Neuron (in vitro differentiated cells): ENCODE measurements around the gene SEMA3G.

Experiments
- H2AFZ ChIP-seq: one replicate; pipeline ENCODE4 v1.6.1; 2013; ENCODE audit warnings: low read depth, mild to moderate bottlenecking, inconsistent platforms, low read length, moderate library complexity
- H3K27me3 ChIP-seq: one replicate; pipeline ENCODE4 v1.6.1; 2013; ENCODE audit warnings: low read length; ENCODE audit not compliant: insufficient read depth
- H3K36me3 ChIP-seq: one replicate; pipeline ENCODE4 v1.6.1; 2013; ENCODE audit warnings: low read length; ENCODE audit not compliant: insufficient read depth
- H3K4me1 ChIP-seq: one replicate; pipeline ENCODE4 v1.6.1; 2013; ENCODE audit warnings: low read length; ENCODE audit not compliant: insufficient read depth
- H3K4me3 ChIP-seq: 2 replicates; pipeline ENCODE4 v1.5.1; 2013; ENCODE audit warnings: mild to moderate bottlenecking, low read length, moderate library complexity
- H3K9me3 ChIP-seq: one replicate; pipeline ENCODE4 v1.6.1; 2013; ENCODE audit warnings: low read length

Gene SEMA3G

DNA sequence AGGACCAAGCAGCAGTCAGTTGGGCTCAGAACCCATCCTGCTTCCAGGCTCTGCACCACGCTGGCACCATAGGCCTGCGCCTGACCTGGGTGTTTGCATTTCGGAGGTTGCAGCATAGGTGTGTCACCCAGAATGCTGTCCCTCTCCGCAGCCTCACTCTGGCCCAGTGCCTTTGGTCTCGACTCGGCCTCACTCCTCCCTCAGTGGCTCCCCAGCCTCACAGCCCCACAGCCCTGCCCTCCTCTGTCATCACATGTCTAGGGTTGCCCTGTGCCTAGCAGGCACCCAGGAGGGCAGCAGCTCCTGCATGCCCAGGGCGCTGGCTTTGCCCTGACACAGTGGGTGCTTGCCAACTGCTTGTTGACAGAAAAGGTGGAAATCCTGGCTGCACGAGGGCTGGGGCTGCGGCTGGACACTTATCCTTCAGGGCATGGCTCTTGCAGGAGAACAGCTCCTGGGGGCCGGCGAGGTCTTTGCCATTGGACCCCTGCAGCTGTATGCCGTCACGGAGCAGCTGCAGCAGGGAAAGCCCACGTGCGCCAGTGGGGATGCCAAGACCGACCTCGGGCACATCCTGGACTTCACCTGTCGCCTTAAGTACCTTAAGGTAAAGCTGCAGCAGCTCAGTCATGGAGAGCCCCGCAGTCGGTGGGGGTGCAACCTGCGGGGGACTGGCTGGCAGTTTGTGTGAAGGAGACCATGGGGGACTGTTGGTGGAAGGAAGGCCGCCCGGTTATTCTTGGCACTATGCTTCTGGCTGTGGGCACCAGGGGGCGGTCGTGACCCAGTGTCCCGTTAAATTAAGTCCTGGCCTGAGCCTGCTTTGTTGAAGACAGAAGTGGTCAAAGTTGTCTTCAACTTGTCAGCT, 26.7 kb upstream of the SEMA3G start:
- H3K4me1 ChIP-seq, result no peaks in the 10 kb centered on the region
- peaks cover 73% of the 10 kb centered on the region for H3K36me3 ChIP-seq
- H3K9me3 ChIP-seq, result no peaks in the 10 kb centered on the region
- no peak overlapping the region for H2AFZ ChIP-seq
- no peaks in the 10 kb centered on the region for H3K27me3 ChIP-seq
- H3K4me3 ChIP-seq, result no peak overlapping the region

DNA sequence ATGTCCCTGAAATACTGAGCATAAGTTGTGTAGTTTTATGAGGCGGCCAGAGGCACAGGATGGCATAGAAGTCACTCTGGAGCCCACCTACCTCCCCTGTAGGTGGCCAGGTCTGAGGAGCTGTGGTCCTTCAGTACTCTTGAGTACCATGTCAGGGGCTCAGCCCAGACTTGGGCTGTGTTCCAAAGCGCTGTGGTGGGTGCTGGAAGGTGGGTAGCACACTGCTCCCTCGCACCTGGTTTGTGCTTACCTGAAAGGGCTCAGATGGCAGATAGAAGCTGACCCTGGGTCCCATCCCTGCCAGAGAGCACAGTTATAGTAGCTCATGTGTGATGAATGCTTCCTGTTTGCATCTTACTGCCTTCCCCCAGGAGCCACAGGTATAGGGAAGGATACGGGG, 26.0 kb upstream of the SEMA3G start:
- Histone ChIP-seq H3K4me1 (no peaks in the 10 kb centered on the region), H3K9me3 (no peaks in the 10 kb centered on the region), H3K36me3 (peaks cover 70% of the 10 kb centered on the region), H3K4me3 (no peak overlapping the region), H2AFZ (no peak overlapping the region), H3K27me3 (no peaks in the 10 kb centered on the region)

DNA sequence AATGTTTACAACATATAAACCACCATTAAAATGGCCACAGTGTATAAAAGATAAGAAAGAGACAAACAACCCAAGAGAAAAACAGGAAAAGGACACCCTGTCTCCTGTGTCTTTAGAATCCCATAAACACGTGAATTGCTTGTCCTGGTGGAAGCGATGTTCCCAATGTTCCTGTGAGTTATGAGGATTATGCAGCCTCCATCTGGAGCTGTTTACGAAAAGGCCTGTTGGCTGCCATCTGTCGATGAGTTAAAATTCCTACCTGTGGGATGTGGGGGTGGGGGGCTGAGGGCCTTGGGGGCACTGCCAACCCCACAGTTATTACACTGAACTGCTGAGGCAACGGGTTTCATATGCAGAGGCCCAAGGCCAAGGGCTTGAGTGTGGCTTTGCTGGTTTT, 24.1 kb upstream of the SEMA3G start:
- H2AFZ ChIP-seq, result no peak overlapping the region
- no peak overlapping the region for H3K4me3 ChIP-seq
- H3K36me3 ChIP-seq, result peaks cover 69% of the 10 kb centered on the region
- no peaks in the 10 kb centered on the region for H3K4me1 ChIP-seq
- no peaks in the 10 kb centered on the region for H3K9me3 ChIP-seq
- H3K27me3 ChIP-seq, result no peaks in the 10 kb centered on the region

DNA sequence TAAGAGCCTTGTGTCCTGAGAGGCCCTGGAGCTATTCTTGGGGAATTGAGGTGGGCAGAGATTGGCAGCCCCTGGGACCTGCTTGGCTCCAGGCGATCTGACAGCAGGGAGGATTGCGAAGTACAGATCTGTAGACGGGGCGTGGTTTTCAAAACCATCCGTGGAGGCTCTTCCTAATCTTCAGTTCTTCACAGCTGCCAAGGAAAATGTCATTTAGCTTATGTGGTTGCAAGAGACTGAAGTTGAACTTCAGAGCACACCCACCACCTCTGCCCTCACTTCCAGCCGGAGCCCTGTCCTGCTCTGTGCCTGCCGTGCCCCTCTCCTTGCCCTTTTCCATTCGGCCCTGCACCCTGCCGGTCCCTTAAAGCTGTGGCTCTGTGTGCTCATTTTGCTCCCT, 23.4 kb upstream of the SEMA3G start:
- H3K36me3 ChIP-seq, result peaks cover 64% of the 10 kb centered on the region
- no peaks in the 10 kb centered on the region for H3K9me3 ChIP-seq
- H3K4me3 ChIP-seq, result no peak overlapping the region

DNA sequence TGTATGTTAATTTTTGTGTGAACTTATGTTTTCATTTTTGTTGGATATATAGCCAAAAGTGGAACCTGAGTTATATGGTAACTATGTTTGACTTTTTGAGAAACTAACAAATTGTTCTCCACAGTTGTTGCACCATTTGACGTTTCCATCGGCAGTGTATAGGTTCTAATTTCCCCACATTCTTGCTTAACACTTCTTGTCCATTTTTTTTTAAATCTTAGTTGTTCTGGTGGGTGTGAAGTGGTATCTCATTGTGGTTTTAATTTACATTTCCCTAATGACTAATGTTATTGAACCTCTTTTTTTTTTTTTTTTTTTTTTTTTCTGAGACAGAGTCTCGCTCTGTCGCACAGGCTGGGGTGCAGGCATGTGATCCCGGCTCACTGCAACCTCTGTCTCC, 18.5 kb upstream of the SEMA3G start:
- H2AFZ ChIP-seq, result no peak overlapping the region
- H3K36me3 ChIP-seq, result peaks cover 68% of the 10 kb centered on the region

More for the DNA sequence above, 23.4 kb upstream of the SEMA3G start:
- Histone ChIP-seq H3K4me1 (no peaks in the 10 kb centered on the region), H2AFZ (no peak overlapping the region), H3K27me3 (no peaks in the 10 kb centered on the region)

DNA sequence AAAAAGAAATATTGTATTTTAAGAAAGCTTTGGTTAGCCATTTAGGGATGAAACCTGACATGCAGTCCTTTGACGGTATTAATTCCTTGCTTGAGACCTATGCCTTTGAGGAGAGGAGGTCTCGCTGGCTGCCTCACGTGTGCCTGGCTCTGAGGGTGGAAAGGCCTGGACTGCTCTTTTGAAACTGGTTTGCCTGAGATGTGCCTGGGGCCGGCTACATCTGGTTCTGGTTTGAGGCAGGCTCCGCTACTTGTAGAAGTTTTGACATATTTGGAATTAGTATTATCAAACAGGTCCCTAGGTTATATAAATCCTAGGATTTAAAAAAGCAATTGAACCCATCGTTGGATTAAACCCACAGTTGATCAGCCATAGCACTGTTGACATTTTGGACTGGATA, 17.0 kb upstream of the SEMA3G start:
- H3K27me3 ChIP-seq, result no peaks in the 10 kb centered on the region
- peaks cover 9% of the 10 kb centered on the region for H3K4me1 ChIP-seq
- H3K9me3 ChIP-seq, result no peaks in the 10 kb centered on the region
- H3K4me3 ChIP-seq, result no peak overlapping the region
- H2AFZ ChIP-seq, result no peak overlapping the region
- H3K36me3 ChIP-seq, result peaks cover 74% of the 10 kb centered on the region

More for the DNA sequence above, 18.5 kb upstream of the SEMA3G start:
- no peak overlapping the region for H3K4me3 ChIP-seq
- no peaks in the 10 kb centered on the region for H3K4me1 ChIP-seq
- H3K9me3 ChIP-seq, result no peaks in the 10 kb centered on the region
- H3K27me3 ChIP-seq, result no peaks in the 10 kb centered on the region

DNA sequence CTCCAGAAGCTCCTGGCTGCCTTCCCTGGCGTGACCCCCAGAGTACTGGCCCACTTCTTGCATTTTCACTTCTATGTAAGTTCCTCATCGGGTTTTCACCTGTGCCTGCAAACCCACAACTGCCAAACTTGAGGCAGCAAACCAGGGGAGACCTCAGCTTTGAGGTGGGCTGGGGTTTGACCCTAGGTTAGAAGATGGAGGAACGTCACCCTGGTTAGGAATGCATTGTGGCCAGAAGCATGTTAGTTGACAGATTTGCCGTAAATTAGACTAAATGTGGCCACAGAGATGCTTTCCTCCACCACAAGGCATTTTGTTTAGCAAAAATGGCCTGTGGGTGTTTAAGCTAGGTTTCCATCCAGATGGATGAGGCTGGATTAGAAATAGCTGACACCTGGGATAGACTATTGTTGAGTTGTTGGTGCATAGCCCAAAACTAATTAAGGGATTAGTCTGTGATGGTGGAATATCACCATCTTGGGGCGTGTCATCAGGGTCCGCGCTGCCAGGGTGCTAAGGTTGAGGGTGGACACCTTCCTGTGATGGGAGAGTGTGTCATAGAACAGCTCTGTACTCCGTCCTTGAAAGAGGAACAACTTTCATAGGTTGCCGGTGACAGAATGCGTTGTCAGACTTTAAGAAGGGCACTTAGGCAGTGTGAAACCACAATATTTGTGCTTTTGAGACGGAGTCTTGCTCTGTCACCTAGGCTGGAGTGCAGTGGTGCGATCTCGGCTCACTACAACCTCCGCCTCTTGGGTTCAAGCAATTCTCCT, 14.1 kb upstream of the SEMA3G start:
- Histone ChIP-seq H3K4me3 (no peak overlapping the region), H3K27me3 (no peaks in the 10 kb centered on the region), H3K36me3 (peaks cover 54% of the 10 kb centered on the region)

DNA sequence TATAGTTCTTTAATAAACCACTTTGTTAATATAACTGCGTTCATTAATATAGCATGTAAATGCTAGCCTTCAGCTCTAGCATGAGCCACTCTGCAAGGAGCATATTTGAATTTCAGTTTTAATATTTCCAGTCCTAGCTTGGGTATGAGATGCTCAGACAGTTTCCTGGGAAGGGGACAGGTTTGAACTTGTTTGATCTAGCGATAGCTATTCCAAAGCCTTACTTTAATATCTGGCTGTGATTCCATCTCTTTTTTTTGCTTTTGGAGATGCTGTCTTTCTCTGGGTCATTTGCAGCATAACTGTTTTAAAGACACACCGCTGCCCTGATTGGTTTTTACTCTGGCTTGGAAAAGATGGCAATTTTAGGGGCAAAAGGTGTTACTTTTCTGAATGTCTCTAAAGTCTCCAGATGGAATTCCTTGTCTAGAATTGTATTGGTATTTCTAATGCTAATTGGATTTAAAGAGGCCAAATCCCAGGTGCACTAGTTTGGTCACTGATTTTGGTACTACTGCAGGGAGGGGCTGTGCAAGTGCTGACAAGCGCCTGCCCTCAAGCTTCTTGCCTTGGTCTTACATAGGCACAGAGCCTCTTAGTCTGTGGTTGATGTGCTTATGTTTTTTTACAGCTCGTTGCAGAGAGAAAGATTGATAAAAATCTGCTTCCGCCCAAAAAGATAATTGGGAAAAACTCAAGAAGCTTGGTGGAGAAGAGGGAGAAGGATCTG, 13.3 kb upstream of the SEMA3G start:
- H3K4me3 ChIP-seq, result no peak overlapping the region
- peaks cover 28% of the 10 kb centered on the region for H3K4me1 ChIP-seq
- H3K27me3 ChIP-seq, result no peaks in the 10 kb centered on the region
- H2AFZ ChIP-seq, result no peak overlapping the region
- no peaks in the 10 kb centered on the region for H3K9me3 ChIP-seq
- H3K36me3 ChIP-seq, result peaks cover 50% of the 10 kb centered on the region

More for the DNA sequence above, 14.1 kb upstream of the SEMA3G start:
- Histone ChIP-seq H2AFZ (no peak overlapping the region), H3K4me1 (peaks cover 21% of the 10 kb centered on the region), H3K9me3 (no peaks in the 10 kb centered on the region)

DNA sequence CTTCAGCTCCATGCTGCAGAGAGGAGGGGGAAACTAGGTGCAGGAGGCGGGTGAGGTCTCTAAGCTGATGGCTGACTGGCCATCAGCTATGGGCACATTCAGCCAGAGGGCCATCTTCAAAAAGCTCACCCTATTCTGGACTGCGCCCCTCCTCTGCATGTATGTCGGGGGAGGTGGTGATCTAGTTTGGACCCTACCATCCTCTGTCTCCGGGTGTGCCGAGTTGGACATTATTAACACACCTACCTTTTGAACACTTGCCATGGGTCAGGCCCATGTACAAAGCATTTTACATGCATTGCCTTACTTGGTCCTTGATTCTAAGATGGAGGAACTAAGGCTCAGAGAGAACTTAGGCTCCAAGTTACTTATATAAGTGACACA, 11.9 kb upstream of the SEMA3G start:
- peaks cover 30% of the 10 kb centered on the region for H3K4me1 ChIP-seq
- peak overlapping the region; percentile 80 for H3K4me3 ChIP-seq
- H3K36me3 ChIP-seq, result peaks cover 38% of the 10 kb centered on the region
- no peak overlapping the region for H2AFZ ChIP-seq
- H3K27me3 ChIP-seq, result no peaks in the 10 kb centered on the region
- no peaks in the 10 kb centered on the region for H3K9me3 ChIP-seq

DNA sequence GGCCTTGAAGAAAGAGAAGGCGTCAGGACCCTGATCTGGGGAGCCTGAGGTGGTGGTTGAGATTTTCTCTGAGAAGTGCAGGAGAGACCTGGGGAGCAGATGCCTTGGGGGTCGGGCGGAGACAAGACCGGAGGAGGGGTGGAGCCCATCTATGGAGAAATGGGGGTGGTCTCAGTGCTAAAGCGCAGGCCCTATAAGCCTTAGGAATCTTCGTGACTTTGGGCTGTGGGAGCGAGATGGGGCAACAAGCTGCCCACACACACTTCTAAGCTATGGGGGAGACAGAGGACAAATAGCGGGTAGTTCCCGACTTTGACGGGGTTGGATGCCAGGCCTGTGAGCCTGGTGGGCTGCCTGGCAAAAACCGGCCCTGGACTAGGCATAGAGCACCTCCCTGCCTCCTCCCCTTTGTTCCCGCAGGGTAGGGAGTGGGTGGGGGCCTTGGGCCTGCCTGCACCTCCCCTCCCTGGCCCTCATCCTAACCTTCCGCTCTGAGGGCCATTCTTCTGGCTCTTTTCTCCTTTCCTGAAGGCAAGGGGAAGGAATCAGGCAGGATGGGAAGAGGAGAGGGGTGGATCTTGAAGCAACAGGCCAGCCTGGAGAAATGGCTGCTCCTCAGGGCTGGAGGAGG, 11.4 kb upstream of the SEMA3G start:
- peaks cover 30% of the 10 kb centered on the region for H3K4me1 ChIP-seq
- no peaks in the 10 kb centered on the region for H3K9me3 ChIP-seq
- peak overlapping the region; percentile 80 for H3K4me3 ChIP-seq
- no peaks in the 10 kb centered on the region for H3K27me3 ChIP-seq
- H3K36me3 ChIP-seq, result peaks cover 36% of the 10 kb centered on the region
- no peak overlapping the region for H2AFZ ChIP-seq

DNA sequence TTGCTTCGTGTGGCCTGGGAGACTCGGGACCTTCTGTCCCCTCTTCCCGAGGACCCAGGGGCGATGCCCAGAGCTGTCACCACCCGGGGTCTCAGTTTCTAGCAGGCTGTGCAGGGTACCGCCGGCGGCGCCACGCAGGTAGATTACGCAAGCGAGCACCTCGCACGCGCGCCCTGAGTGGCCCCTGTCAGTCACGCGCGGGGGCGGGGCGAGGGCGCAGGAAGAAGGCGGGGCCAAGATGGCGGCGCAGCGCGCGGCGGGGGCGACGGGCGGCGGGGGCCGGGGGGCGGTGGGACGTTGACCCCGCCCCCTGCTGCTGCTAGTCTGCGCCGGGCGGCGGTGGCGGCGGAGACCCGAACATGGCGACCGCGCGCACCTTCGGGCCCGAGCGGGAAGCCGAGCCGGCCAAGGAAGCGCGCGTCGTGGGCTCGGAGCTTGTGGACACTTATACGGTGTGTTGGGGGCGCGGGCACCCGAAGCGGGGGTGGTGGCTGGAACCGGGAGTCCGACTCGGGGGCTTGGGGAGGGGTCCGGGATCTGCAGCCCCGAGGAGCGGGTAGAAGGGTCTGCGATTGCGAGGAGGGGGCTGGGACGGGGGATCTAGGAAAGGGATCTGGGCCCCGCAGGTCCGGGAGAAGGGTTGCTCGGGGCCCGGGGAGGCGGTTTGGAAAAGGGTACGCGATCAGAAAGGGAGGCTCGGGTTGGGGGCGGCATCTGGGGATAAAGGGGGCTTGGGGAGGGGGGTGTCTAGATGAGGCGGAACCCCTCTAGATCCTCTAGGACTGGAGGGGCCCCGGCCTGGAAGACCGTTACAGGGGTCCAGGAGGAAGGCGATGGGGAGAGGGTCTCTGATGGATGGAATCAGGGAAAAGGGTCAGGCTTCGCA, 10.6 kb upstream of the SEMA3G start, which contains the start of gene NISCH:
Gene NISCH, plus strand, starts transcription at position 322 of the 886 bp plus-strand sequence. Its CDS starts 38 bp downstream, at position 360.
- H2AFZ ChIP-seq, result peak within 1 kb of the TSS; percentile 90
- peaks cover 30% of the 10 kb centered on the region for H3K4me1 ChIP-seq
- peaks cover 2% of the 10 kb centered on the region for H3K27me3 ChIP-seq
- no peaks in the 10 kb centered on the region for H3K9me3 ChIP-seq
- peaks cover 29% of the 10 kb centered on the region for H3K36me3 ChIP-seq
- peak within 1 kb of the TSS; percentile 80 for H3K4me3 ChIP-seq

DNA sequence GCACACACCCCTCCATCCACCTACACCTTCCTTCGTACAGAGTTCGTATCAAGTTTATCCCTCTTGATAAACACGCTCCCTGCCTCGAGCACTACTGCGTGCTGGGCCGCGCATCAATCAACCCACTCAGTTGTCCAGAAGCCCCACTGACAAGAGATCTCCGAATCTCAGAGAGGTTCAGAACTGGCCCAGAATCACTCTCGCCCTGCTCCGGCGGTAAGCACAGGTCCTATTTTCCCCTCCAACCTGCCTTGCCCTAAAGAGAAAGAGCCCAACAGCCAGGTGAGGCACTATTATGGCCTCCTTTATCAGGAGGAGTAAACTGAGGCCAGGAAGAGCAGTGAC, 10.0 kb upstream of the SEMA3G start:
- H2AFZ ChIP-seq, result peak overlapping the region; percentile 90
- H3K4me1 ChIP-seq, result peaks cover 30% of the 10 kb centered on the region
- H3K27me3 ChIP-seq, result peaks cover 5% of the 10 kb centered on the region
- no peaks in the 10 kb centered on the region for H3K9me3 ChIP-seq
- H3K4me3 ChIP-seq, result peak overlapping the region; percentile 80
- peaks cover 23% of the 10 kb centered on the region for H3K36me3 ChIP-seq
